Nephron (organoid): ENCODE data around the gene PTPRN2.

ENCODE experiments used
- H3K27ac Mint-ChIP-seq, 3 experiments: 2 replicates each; pipeline ENCODE4 v1.8.0; 2020; ENCODE audit warnings: mixed read lengths in 3 of 3, mild to moderate bottlenecking in 2 of 3, moderate library complexity in 1 of 3
- H3K27me3 Mint-ChIP-seq: 2 replicates; pipeline ENCODE4 v1.8.0; 2021; ENCODE audit warnings: low read depth, mild to moderate bottlenecking, moderate library complexity, mixed read lengths
- H3K36me3 Mint-ChIP-seq: 2 replicates; pipeline ENCODE4 v1.8.0; 2020; ENCODE audit warnings: low read depth, mixed read lengths
- H3K4me1 Mint-ChIP-seq: 2 replicates; pipeline ENCODE4 v1.8.0; 2020; ENCODE audit warnings: mixed read lengths
- H3K4me3 Mint-ChIP-seq, 3 experiments: 2 replicates each; pipeline ENCODE4 v1.8.0; 2020; ENCODE audit warnings: mild to moderate bottlenecking in 3 of 3, mixed read lengths in 3 of 3, moderate library complexity in 2 of 3
- H3K9me3 Mint-ChIP-seq: 2 replicates; pipeline ENCODE4 v1.8.0; 2020; ENCODE audit warnings: mixed read lengths
- CTCF ChIP-seq, 3 experiments: fragments of 200-600 bp; sonication (generic); IDR thresholded peaks; one replicate each; pipeline ENCODE4 v1.5.0; 2021; ENCODE audit warnings: antibody characterized with exemption in 3 of 3; ENCODE audit not compliant: unreplicated experiment in 3 of 3

Gene PTPRN2

DNA sequence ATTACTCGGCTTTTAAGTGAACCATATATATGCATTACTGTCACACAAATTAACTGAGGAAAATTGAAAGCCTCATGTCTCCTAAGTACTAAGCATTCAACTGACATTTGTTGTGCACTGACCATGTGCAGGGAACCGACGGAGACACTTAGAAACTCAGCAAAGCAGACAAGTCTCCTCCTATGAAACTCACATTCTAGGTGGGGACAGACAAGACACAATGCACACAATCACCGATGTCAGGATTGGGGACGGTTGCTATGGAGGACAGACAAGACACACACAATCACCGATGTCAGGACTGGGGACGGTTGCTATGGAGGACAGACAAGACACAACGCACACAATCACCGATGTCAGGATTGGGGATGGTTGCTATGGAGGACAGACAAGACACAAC lies 134.0 kb downstream of the PTPRN2 start:
- Mint-ChIP-seq H3K9me3 (peaks cover 14% of the 10 kb centered on the region), H3K4me1 (no peaks in the 10 kb centered on the region), H3K27me3 (peaks cover 27% of the 10 kb centered on the region), H3K36me3 (no peaks in the 10 kb centered on the region), H3K4me3 (no peak overlapping the region), H3K27ac (no peak overlapping the region)
- no peak for TF ChIP-seq CTCF (IDR thresholded peaks at IDR 0.05; ENCODE audit: unreplicated experiment in 3 of 3)

DNA sequence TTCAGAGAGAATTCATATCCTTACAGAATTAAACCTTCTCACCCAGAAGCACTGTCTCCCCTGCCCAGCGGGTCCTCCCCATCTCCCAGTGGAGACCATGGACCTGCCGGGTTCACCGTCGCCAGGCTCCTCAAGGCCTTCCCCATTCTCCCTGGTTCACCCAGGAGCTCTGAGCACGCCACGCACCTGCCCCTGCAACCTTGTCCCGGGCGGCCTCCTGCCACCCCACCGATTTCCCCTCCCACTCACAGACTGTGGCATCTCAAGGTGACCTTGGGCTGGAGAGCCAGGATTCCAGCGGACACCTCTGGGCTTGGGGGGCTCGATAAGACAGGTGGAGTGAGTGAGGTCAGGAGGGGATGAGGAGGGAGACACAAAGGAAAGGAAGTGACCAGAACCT lies 135.3 kb downstream of the PTPRN2 start:
- Mint-ChIP-seq H3K27me3 (peaks cover 21% of the 10 kb centered on the region), H3K4me1 (no peaks in the 10 kb centered on the region), H3K4me3 (no peak overlapping the region), H3K36me3 (no peaks in the 10 kb centered on the region), H3K9me3 (peaks cover 14% of the 10 kb centered on the region), H3K27ac (no peak overlapping the region)
- no peak for TF ChIP-seq CTCF (IDR thresholded peaks at IDR 0.05; ENCODE audit: unreplicated experiment in 3 of 3)

GRCh38 chr7:158450476-158451124 lies 137.0 kb downstream of the PTPRN2 start:
- Mint-ChIP-seq H3K4me3 (no peak overlapping the region), H3K27me3 (peaks cover 19% of the 10 kb centered on the region), H3K36me3 (no peaks in the 10 kb centered on the region), H3K4me1 (no peaks in the 10 kb centered on the region), H3K9me3 (peaks cover 6% of the 10 kb centered on the region), H3K27ac (no peak overlapping the region)
- TF ChIP-seq CTCF (IDR thresholded peaks at IDR 0.05; ENCODE audit: unreplicated experiment in 3 of 3): no peak

GRCh38 chr7:158449942-158450341 lies 137.7 kb downstream of the PTPRN2 start:
- Mint-ChIP-seq H3K27me3 (peaks cover 19% of the 10 kb centered on the region), H3K4me3 (no peak overlapping the region), H3K36me3 (no peaks in the 10 kb centered on the region), H3K27ac (no peak overlapping the region), H3K9me3 (peaks cover 6% of the 10 kb centered on the region), H3K4me1 (no peaks in the 10 kb centered on the region)
- TF ChIP-seq CTCF (IDR thresholded peaks at IDR 0.05; ENCODE audit: unreplicated experiment in 3 of 3): no peak

DNA sequence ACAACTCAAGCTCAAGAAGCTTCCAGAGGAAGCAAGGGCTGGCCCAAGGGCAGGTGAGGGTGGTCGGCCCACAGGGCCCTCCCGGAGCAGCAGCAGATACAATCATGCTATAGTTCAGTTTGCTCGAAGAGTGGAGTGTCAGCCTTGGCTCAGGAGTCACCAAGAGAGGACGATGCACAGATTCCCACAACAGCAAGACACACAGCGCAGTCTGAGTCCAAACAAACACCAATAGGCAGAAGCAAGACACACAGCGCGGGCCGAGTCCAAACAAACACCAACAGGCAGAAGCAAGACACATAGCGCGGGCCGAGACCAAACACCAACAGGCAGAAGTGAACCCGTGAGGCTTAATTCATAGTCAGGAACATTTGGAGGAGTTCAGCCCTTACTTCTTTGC lies 138.4 kb downstream of the PTPRN2 start:
- Mint-ChIP-seq H3K27me3 (peaks cover 18% of the 10 kb centered on the region), H3K27ac (no peak overlapping the region), H3K4me1 (no peaks in the 10 kb centered on the region), H3K4me3 (no peak overlapping the region), H3K9me3 (no peaks in the 10 kb centered on the region), H3K36me3 (no peaks in the 10 kb centered on the region)
- TF ChIP-seq CTCF (IDR thresholded peaks at IDR 0.05; ENCODE audit: unreplicated experiment in 3 of 3): no peak

DNA sequence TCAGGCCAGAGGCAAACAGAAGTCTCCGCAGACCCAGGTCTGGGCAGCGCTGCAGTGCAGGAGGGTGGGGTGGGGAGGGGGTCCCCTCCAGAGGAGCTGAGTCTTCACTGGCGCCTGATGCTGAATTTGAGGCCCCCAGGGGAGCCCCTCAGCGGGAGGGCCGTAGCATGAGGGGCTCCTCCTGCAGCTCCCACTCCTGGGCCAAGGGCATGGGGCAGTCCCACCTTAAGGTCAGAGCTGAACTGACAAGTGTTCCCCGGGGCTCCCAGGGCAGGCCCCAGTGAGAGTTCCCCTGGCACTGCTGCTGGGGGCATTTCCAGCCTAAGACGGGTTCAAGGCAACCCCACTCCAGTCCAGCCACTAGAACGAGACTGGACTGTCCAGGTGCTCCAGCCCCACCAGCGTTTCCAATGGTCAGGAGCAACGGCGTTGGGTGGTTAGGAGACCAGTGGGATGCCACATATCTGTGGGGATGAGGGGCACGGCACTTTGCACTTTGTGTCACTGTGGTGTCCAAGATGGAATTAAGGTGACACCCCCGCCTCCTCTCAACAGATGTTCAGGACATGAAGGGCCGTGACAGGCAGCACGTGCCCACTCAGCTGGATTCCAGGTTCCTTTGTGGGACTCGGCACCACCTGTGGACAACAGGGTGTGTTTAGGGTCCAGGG lies 139.1 kb downstream of the PTPRN2 start:
- no peaks in the 10 kb centered on the region for H3K9me3 Mint-ChIP-seq
- TF ChIP-seq CTCF (IDR thresholded peaks at IDR 0.05; ENCODE audit: unreplicated experiment in 3 of 3): no peak
- no peak overlapping the region for H3K4me3 Mint-ChIP-seq
- H3K27ac Mint-ChIP-seq: no peak overlapping the region
- H3K36me3 Mint-ChIP-seq: no peaks in the 10 kb centered on the region
- H3K27me3 Mint-ChIP-seq: peaks cover 20% of the 10 kb centered on the region
- no peaks in the 10 kb centered on the region for H3K4me1 Mint-ChIP-seq
